GM21423 (cell line): ENCODE measurements around the gene CYP24A1.

Source experiments
- ATAC-seq: cut with Tn5 transposase; IDR thresholded peaks from one replicate; pipeline ENCODE4 v1.9.1; 2021; ENCODE audit warnings: mild to moderate bottlenecking, moderate library complexity; ENCODE audit not compliant: unreplicated experiment

The CYP24A1 gene

DNA sequence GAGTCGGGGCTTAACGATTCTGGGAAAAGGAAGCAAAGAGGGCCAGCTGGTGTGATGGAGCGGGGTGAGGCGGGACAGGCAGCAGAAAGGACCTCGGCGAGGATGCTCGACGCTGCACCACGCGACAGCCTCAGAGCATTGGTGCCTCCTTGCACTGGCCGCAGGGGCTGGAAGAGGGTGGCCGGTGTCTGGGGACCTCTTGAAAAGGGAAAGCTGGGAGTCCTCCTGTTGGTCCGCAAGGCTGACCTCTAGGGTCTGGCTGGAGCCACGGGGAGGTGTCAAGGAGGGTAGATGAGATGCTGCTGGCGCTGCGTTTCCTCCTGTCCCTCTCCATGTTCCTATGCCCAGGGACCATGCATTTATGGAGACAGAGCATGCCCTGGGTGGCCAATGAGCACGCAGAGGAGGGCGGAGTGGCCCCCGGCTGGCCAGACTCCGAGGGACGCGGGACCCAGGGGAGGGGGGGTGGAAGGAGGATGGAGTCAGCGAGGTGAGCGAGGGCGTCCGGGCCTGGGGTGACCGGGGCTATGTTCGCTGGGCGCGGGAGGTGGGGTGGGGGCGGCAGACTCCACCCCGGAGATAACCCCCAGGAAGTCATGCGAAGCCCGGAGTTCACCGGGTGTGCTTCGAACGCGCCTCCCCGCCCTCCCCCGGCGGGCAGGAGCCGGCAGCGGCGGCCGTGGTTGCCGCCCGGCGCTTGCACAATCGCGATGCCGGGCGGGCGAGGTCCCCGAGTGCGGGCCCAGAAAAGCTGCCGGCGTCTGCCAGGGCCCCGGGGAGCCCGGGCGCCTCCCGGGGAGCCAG is at the start of gene CYP24A1:
Gene CYP24A1, minus strand, starts transcription at position 334 of the 804 bp plus-strand sequence. CDS start 407 bp downstream, outside the sequence.
- no peak for ATAC-seq

DNA sequence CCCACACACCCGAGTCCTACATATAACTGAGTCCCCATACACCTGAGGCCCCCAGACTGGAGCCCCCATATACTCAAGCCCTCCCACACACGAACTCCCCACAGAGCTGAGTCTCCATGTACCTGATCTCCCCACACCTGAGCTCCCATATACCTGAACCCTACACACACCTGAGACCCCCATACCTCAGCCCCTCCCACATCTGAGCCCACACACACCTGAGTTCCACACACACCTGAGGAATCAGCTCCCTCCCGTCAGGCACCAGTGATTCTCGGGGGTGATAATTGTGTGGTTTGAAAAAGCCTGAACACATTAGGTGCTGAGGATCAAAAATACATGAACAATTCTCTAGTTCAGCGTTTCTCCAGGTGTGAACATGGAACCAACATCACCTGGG is 49.5 kb upstream of the CYP24A1 start:
- no peak for ATAC-seq

DNA sequence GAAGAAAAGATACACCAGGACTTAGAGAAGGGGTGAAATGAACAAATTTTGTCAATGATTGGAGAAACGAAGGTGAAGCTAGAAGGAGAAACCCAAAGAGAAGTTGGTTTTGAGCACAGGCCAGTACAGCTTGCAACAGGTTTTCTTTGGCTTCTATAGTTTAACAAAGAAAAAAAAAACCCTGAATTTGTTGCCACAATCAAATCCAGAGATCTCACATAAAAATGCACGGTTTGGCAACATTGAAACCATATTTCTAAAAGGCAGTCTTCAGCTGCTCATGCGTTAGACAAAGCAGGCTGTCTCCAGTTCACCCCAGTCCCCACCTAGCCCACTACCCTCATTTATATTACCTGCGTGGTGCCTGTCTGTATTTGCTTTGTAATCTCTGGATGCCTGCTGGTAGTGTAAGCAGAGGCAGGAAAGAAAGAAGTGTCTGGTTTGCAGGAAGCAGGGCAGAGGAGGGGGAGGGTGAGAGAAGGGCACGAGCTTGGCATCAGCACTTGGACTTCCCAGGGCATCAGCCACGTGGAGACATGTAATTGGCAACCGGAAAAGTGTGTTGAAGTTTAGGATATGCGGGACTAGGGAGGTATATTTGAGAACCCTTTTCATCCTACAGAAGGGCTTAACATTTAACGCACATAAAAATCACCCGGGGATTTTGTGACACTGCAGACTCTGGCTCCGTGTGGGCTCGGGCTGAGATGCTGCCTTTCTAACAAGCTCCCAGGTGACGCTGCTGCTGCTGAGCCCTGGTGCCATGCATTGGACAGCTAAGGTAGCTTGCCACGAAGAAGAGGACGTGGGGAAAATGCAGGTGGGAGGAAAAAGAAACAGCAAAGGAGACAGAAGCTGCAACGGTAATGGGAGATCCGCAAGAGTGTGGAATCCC is 48.5 kb upstream of the CYP24A1 start:
- no peak for ATAC-seq

DNA sequence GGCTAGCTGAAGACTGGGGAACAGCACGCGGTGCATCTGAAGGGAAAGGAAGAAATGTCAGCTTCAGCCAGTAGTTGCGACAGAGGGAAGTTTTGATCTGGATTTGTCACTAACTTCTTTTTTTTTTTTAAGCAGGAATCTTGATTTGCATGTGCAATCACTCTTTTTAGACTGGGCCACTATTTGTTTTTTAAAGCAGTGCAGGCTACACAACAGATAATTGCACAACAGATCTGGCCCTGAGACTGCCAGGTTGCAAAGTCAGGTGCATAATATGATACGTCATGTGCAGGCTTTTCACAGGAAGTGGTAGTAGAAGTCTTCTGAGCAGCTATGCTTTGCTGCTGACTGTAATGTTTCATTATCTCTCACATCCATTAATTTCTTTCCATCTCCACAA is 47.6 kb upstream of the CYP24A1 start:
- no peak for ATAC-seq

DNA sequence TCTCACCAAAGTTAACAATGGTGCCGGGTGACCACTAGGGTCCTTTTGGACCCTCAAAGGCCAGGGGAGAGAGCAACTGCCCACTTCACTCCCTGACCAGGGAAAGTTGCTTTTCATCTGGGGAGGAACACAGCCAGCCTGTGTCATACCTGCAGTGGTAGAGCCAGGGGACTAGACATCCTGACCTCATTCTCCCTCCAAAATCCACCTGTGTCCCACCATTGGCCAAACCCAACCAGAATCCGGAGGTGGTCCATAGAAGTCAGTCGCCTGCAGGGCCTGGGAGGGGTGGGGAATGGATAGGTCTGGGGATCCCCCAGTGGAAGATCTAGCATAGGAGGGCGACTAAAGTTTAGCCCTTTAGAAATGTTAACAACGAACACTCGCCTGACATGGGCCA is 46.9 kb upstream of the CYP24A1 start:
- no peak for ATAC-seq

DNA sequence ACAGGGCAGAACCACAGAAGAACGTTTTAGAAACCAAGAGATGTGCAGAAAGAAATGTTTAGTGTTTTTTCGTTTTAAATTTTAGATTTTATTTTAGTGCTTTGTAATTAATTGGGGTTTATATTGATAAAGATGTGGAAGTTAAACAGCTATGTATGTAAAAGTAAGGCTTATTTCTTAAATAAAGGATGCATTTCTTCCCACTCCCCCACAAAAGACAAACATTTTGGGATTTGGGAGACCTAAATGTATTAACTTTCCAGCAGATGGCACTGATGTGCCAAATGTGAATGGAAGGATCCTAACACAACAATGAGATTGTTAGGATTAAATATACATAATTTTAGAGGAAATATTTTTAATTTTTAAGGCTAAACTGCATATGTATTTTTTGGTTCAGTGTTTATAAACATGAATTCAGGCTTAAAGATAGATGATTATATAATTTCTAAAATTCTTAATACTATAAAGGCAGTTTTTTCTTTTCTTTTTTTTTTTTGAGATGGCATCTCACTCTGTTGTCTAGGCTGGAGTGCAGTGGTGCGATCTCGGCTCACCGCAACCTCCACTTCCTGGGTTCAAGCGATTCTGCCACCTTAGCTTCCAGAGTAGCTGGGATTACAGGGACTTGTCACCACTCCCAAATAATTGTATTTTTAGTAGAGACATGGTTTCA is 46.1 kb upstream of the CYP24A1 start:
- ATAC-seq, result no peak

DNA sequence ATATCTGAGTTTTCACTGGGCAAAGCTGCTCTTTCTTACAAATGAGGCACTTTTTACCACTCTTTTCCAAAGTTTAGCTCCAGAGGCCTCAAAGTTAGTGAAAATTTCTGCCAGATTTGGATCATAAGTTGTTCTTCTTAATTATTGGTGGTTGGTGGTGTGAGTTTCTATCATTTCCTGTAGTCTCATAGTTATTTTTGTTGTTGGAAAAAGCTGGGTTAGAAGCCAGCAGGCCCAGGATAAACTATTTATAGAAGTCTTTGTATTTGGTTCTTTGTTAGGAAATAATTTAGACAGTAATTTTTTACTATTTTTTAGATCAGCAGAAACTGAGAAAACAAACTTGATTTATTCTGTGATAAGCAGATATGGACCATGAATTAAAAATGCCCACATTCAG is 44.7 kb upstream of the CYP24A1 start:
- ATAC-seq, result no peak

DNA sequence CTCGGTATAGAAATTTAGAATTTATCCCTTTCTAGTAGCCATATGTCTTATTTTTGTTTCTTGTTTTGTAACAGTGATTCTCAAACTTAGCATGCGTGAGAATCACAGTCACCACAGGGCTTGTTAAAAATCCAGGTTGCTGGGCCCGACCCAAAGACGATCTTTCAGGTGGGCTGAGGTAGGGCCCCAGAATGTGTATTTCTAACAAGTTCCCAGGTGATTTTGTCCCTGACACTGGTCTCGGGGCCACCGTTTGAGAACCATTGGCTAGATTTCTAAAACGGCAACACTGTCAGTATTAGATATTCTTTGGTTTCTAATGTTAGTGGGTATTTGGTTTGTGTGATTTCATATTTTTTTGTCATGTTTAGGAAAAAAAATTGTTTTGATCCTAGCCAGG is 44.0 kb upstream of the CYP24A1 start:
- ATAC-seq, result no peak

DNA sequence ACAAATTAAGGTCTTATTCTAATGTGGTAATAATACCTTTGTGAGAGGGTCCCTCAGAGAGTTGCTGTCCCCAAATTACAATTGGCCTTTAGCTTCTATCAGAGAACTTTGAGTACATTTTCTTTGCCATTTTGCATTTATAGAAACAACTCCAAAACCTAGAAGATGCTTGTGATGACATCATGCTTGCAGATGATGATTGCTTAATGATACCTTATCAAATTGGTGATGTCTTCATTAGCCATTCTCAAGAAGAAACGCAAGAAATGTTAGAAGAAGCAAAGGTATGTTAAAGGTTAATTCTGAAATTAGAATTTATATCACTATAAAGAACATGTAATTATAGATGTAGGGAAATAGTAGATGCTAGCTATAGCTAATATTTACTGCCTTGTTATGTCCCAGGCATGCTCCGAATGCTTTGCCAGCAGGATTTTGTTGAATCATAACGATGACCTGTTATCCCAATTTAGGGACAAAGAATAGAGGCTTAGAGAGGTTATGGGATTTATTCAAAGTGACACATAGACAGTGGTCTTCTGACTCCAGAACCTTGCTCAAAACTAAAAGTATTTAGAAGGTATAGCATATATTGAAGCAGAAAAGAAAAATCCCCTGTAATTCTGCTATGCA is 41.5 kb upstream of the CYP24A1 start:
- no peak for ATAC-seq

DNA sequence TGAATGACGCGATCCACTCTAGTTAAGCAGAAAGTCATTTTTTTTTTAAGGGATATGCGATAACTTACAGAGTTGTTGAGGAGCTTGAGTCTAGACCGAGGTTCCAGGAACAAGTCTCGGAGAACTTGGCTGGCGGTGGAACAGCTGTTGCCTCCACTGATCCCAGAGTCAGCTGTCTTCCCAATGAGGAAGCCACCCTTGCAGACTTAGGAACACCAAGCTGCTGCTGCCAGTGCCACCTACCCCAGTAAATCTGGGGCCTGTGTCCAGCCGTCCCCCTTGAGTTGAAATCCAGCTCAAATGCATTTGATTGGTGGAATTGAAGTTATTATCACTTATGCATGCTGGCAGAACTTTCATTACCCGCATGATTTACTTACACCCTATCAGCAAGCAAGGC is 40.8 kb upstream of the CYP24A1 start:
- no peak for ATAC-seq

DNA sequence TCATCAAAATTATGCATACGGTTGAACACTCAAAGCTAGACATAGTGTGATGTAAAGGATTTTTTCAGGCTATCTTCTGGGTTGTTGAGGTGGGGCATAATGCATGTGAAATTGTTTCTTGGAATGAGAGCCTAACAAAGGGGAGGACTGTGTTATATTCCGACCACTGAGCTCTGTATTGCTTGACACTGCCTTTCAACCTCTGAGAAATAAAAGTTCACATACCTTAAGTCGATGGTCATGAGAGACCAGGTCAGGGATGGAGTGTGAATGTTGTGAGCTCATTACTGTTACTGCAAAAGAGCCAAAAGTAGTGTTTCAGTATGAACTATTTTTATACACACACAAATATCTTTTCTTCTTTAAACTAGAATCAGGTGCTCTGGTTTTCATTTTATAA is 39.1 kb upstream of the CYP24A1 start:
- no peak for ATAC-seq

DNA sequence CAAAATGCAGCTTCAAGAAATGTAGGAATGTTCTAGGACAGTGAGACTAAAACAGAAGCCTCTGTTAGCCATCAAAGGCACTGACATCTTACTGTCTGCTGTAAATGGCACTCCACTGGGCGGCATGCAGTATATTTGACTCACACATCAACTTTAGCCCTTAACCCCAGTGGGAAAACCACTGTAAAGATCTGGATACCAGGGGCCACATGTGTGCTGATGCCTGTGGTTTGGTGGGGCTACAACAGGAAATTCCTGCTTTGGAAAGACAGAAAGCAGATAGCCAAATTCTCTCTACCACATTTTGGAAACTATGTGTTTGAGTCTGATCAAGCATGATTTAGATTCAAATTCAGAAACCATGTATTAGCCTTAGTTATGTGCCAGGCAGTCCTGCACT is 38.4 kb upstream of the CYP24A1 start:
- ATAC-seq, result no peak

DNA sequence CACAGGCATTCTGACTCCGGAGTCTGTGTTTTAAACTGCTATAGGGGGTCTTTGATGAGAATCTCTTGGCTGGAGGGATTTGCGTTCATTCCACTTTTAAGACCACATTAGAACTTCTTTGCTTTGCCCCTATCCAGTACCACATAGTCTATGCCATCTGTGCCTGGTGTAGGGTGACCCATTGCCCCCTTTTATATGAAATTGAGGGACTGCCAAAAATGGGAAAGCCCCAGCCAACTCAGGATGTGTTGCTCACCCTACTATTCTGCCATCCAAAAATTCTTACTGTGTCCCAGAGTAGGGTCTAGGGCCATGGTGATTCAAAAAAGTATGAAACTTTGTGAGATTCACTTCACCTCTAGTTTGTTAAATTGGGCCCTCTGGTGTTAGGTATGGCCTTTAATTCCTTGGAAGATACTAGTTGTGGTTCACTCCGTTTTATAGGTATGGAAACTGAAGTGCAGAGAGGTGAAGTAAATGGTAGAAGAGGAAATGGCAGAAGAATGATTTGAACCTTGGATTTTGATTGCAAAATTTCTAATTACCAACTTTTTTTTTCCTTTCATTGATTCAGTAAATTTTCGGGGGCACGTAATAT is 35.5 kb upstream of the CYP24A1 start:
- no peak for ATAC-seq

DNA sequence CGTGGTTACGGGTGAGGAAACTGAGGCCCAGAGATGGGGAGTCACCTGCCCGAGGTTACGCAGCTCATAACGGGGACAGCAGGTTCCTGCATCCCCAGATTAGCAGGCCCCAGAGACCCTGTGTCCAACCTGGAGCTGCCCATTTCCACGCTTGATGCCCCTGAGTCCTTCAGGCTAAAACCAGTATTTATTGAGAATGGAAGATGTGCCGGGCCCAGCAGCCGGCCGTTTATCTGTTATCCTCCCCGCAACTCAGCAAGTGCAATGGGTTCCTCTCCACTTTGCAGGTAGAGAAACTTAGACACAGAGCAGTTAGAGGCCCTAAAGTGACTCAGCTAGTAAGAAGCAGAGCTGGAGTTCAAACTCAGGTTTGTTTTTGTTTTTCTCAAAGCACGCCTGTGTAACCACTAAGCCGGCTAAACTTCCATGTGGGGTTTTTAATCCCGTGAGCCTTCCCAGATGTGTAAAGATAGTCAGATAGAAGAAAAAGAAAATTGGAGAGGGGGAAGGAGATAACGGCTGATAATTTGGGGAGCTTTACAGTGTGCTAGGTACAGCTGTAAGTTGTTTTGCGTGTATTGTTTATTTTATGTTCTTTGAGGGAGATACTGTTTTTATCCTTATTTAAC is 34.9 kb upstream of the CYP24A1 start:
- ATAC-seq, result peak; percentile 8

DNA sequence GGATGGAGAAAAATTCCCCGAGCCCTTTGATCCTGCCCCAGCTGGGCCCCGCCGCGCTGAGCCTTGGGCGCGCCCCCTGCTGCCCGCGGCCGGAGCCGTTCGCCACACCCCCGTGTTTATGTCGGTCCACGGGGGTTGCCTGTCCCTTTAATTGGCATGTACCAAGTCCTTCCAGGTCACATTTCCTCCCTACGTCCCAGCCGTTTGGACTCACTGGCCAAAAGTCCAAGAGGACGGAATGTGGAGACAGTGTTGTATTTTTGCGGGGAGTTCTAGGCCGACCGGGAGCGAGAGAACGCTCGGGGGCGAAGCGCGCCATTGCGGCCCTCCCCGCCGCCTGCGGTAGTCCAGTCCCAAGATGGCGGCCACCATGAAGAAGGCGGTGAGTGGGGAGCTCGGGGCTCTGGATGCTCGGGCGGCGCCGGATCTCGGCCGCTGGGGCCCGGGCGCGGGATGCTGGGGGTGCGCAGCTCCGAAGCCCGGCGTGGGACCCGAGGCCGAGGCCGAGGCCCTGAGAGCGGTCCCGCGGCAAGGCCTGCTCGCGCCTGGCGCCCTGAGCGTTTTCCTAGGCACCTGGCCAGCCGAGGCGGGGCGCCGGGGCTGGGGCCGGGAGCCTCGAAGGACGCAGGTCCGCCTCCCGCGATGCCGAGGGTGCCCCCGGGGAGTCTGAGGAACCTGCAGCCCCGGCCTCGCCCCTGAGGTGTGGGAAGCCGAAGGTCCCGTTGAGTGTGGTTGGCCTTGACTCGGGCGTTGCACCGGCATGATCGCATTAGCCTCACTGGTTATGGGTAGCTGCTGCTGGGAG is 34.2 kb upstream of the CYP24A1 start, which contains the start of gene PFDN4:
Gene PFDN4, plus strand, starts transcription at position 345 of the 805 bp plus-strand sequence. Its CDS starts 14 bp downstream, at position 359.
- peak; percentile 96 for ATAC-seq

DNA sequence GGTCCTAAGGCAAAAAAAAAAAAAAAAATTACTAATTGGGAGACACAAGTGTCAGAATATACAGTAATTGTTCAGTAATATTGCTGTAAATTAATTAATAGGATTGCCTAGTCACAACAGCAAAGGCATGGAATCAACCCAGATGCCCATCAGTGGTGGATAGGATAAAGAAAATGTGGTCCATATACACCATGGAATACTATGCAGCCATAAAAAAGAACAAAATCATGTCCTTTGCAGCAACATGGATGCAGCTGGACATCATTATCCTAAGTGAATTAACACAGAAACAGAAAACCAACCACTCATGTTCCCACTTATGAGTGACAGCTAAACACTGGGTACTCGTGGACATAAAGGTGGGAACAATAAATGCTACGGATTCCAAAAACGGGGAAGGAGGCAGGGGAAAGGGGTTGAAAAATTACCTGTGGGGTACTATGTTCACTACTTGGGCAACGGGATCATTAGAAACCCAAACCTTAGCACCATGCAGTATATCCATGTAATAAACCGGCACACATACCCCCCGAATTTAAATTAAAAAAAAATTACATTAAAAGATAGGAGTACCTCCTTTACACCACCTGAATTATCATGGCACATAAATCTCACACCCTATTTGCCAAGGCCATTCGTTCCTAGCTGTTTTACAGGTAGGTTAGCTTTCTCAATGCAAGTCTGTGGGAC is 33.4 kb upstream of the CYP24A1 start:
- no peak for ATAC-seq

DNA sequence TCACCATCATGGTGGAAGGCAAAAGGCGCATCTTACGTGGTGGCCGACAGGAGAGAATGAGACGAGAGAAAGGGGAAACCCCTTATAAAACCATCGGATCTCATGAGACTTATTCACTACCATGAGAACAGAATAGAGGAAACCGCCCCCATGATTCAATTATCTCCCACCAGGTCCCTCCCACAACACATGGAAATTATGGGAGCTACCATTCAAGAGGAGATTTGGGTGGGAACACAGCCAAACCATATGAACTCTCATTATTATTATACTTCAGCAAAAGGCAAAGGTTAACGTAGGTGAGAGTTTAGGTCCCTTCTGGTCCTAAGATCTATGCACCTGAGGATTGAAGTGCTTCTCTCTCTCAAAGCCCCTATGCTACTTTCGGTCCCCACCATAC is 31.7 kb upstream of the CYP24A1 start:
- ATAC-seq, result no peak

DNA sequence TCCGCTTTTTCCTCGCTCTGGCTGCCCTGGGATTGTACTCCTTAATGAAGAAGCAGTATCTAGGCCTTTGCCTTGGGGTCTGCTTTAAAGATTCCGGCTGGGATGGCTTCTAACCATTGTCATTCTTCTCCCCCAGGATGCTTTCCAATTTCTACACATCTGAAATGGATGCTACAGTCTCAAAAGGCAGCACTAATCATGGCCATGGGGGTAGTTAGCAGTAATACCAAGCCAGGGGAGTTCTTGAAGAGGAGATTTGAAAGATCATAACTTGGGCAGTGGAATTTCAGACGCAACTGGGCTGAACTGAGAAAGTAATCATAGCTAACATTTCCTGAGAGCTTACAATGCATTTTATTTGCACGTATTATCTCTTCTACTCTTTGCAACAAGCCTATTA is 30.7 kb upstream of the CYP24A1 start:
- ATAC-seq, result no peak

DNA sequence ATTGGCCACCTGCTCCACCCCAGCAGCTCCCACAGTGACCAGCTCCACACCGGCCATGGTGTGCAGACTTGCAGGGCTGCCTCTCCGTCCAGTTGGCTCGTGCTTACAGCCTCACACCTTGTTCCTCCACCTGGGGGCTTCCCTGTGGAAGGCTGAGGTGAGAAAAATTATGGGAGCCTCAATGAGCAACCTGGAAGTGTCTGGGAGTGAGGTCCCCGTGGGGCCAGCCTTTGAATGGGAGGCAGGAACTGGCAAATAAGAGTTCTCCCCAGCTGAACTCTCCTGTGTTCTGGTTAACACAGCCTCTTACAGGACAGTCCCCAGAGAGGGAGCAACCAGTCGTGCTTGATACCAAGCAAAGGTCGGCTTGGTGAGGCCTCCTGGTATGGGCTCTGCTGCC is 30.3 kb upstream of the CYP24A1 start:
- ATAC-seq, result no peak
